CD4-positive, CD25-positive, alpha-beta regulatory T cell (primary cell): ENCODE measurements around the gene VPS13D. TPM values are rescaled to one million over a fixed set of nuclear protein-coding genes. Genes with fewer than 3 reads are reported as not detected.

Experiments
- ATAC-seq, 2 donors: fragments of 150-1000 bp; cut with Tn5 transposase; one replicate each; pipeline ENCODE4 v1.10.0; 2021; ENCODE audit warnings: low read depth in 2 of 2, moderate number of reproducible peaks in 2 of 2, moderate library complexity in 1 of 2
- DNase-seq, 3 donors: peaks; one replicate each; pipeline versions ENCODE4 v3.0.0 to v3.0.0-alpha.2; 2012 to 2022; ENCODE audit warnings: mixed read lengths in 1 of 3
- H3K27ac ChIP-seq: one replicate; pipeline ENCODE4 v1.7.0; 2013; ENCODE audit warnings: mild to moderate bottlenecking, low read length; ENCODE audit not compliant: insufficient read depth, poor library complexity, severe bottlenecking
- H3K27me3 ChIP-seq: one replicate; pipeline ENCODE4 v1.7.0; 2013; ENCODE audit warnings: low read length; ENCODE audit not compliant: control insufficient read depth, insufficient read depth
- H3K36me3 ChIP-seq: one replicate; pipeline ENCODE4 v1.7.0; 2013; ENCODE audit warnings: mild to moderate bottlenecking, low read length, moderate library complexity; ENCODE audit not compliant: control insufficient read depth, insufficient read depth
- H3K4me1 ChIP-seq: 2 replicates; pipeline ENCODE4 v1.7.0; 2013; ENCODE audit warnings: mild to moderate bottlenecking, low read length; ENCODE audit not compliant: insufficient read depth, control insufficient read depth, poor library complexity, severe bottlenecking
- H3K4me3 ChIP-seq: one replicate; pipeline ENCODE4 v1.7.0; 2013; ENCODE audit warnings: low read depth, mild to moderate bottlenecking, low read length, moderate library complexity
- H3K9me3 ChIP-seq, 2 experiments: 1 replicate in 1 of 2; 2 replicates in 1 of 2; pipeline ENCODE4 v1.7.0; 2013; ENCODE audit warnings: low read length in 2 of 2, mild to moderate bottlenecking in 1 of 2, moderate library complexity in 1 of 2; ENCODE audit not compliant: control insufficient read depth in 2 of 2
- H3K27ac Mint-ChIP-seq, 3 donors: one replicate each; pipeline ENCODE4 v1.8.0; 2020 to 2022; ENCODE audit warnings: mild to moderate bottlenecking in 3 of 3, mixed read lengths in 3 of 3, moderate library complexity in 2 of 3
- H3K27me3 Mint-ChIP-seq: one replicate; pipeline ENCODE4 v1.8.0; 2022; ENCODE audit warnings: mild to moderate bottlenecking, mixed read lengths
- H3K36me3 Mint-ChIP-seq: one replicate; pipeline ENCODE4 v1.8.0; 2020; ENCODE audit warnings: mixed read lengths
- H3K4me1 Mint-ChIP-seq, 4 donors: one replicate each; pipeline ENCODE4 v1.8.0; 2020 to 2022; ENCODE audit warnings: mixed read lengths in 4 of 4, mild to moderate bottlenecking in 1 of 4
- H3K4me3 Mint-ChIP-seq, 4 donors: one replicate each; pipeline ENCODE4 v1.8.0; 2020 to 2022; ENCODE audit warnings: mild to moderate bottlenecking in 4 of 4, mixed read lengths in 4 of 4, moderate library complexity in 3 of 4
- H3K9me3 Mint-ChIP-seq, 7 donors: one replicate each; pipeline ENCODE4 v1.8.0; 2020 to 2022; ENCODE audit warnings: mixed read lengths in 7 of 7, mild to moderate bottlenecking in 3 of 7, moderate library complexity in 2 of 7
- polyA plus RNA-seq, 4 donors: library from polyadenylated mRNA; unstranded; fragments of 300-500 nt; fragmentation: Illumina TruSeq; gene quantifications; one replicate each; pipeline ENCODE4 v1.2.3, GENCODE V29; 2021
- total RNA-seq: library from RNA; stranded (reverse); gene quantifications from one replicate; pipeline ENCODE4 v1.2.3, GENCODE V29; 2022

VPS13D gene
- total and polyA plus RNA-seq, 5 donors from 2014 or later: 8.1 to 96.0 (median 10.3) TPM

DNA sequence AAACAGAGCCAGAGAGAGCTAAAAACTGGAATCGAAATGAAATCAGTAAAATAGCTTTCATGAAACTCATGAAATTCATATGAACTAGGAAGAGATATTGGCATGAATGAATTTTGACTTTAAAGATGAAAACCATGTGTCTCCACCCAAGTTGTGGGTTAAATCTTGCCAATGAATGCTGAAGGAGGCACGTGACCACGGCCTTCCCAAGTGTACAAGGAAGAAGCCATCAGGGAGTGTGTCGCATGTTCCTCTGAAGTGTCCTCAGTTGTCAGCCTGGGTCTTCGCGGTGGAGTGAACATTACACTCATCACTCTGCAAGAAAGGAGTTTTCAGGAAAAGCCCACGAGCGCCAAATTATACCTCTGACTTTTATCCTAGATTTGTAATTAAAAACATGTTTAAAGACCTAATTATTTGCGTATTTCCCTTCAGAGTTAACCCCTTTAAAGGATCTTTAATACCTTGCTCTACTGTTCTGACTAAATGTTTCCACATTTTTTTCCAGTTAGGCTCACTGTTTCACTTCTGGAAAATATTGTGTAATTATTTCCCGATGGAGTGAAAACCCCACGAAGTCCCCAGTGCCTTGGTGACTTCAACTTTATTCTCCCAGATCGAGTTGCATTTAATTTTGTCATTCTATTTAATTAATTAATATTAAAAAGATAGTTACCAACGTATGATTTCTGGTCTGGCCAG is 269.9 kb downstream of the VPS13D start:
- Mint-ChIP-seq H3K9me3 (peaks cover 0 to 2% (median 0%) of the 10 kb centered on the region in 7 donors), H3K4me1 (peaks cover 0 to 10% (median 2%) of the 10 kb centered on the region in 4 donors), H3K36me3 (peaks cover 41% of the 10 kb centered on the region), H3K27ac (no peak overlapping the region), H3K4me3 (no peak overlapping the region), H3K27me3 (no peaks in the 10 kb centered on the region)
- Histone ChIP-seq H3K36me3 (peaks cover 37% of the 10 kb centered on the region), H3K4me1 (no peaks in the 10 kb centered on the region), H3K27me3 (no peaks in the 10 kb centered on the region), H3K9me3 (no peaks in the 10 kb centered on the region), H3K27ac (no peak overlapping the region), H3K4me3 (no peak overlapping the region)
- DNase-seq: no peak
- ATAC-seq: no peak

DNA sequence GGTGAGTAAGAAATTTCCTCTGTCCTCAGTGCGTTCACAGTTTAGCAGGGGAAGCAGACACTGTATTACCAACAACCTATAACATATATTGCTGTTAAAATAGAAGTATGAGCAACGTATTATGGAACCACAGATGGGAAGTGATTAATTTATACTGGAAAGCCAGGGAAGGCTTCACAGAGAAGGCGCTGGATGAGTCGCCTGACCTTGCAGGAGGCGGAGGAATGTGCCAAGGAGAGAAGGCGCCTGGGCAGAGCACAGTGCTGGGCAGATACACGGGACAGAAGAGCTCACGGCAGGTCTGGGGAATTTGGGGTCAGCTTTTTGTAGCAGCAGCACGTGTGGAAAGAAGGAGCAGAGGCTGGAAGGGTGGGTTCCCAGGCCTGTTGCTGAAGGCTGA is 271.8 kb downstream of the VPS13D start:
- Histone ChIP-seq H3K4me3 (no peak overlapping the region), H3K27me3 (no peaks in the 10 kb centered on the region), H3K36me3 (peaks cover 51% of the 10 kb centered on the region), H3K9me3 (no peaks in the 10 kb centered on the region), H3K27ac (no peak overlapping the region), H3K4me1 (no peaks in the 10 kb centered on the region)
- no peak overlapping the region for H3K4me3 Mint-ChIP-seq
- H3K27ac Mint-ChIP-seq: peak overlapping the region in 2 of 3 donors; percentile 73 to 75
- H3K27me3 Mint-ChIP-seq: no peaks in the 10 kb centered on the region
- H3K9me3 Mint-ChIP-seq: peaks cover 0 to 2% (median 0%) of the 10 kb centered on the region in 7 donors
- no peak for ATAC-seq
- peaks cover 44% of the 10 kb centered on the region for H3K36me3 Mint-ChIP-seq
- peaks cover 0 to 9% (median 2%) of the 10 kb centered on the region in 4 donors for H3K4me1 Mint-ChIP-seq
- DNase-seq: no peak

DNA sequence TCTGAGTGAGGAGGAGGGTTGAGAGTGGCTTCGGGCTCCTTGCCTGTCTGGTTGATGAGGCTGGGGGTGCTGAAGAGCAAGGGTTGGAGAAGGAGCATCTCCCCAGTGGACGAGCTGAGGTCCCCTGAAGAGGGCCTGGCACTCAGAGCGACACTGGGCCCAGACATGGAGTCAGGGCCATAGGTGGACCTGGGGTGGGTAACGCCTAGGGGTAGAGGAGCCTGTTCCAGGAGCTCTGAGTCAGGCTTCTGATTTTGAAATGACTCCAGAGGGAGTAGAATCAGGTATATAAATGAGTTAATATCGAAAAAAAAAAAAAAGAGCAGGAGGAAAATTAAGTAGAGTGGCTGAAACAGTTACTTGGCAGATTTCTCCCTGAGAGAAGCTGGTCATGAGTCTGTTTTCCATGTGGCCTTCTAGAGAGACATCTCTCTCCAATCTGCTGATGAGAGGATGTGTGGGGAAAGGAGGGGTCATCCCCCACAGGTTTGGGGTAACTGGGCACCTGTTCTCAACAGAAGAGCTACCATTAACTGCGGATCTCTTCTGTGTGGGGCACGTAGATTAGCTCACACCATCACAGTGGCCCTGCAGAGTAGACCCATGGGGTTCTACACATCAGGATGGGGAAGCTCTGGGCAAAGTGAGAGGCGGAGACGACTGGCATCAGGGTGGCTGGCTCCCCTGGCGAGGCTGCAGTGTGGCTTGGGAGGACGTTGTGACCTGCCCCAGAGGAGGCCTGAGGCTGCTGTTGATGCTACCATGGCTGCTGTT is 272.7 kb downstream of the VPS13D start:
- H3K27ac Mint-ChIP-seq: peak overlapping the region; percentile 16 to 75 (median 73)
- no peak overlapping the region for H3K27ac ChIP-seq
- no peaks in the 10 kb centered on the region for H3K9me3 ChIP-seq
- no peaks in the 10 kb centered on the region for H3K4me1 ChIP-seq
- H3K4me3 Mint-ChIP-seq: no peak overlapping the region
- H3K36me3 ChIP-seq: peaks cover 52% of the 10 kb centered on the region
- DNase-seq: no peak
- H3K9me3 Mint-ChIP-seq: peaks cover 0 to 2% (median 0%) of the 10 kb centered on the region in 7 donors
- H3K27me3 Mint-ChIP-seq: no peaks in the 10 kb centered on the region
- peaks cover 37% of the 10 kb centered on the region for H3K36me3 Mint-ChIP-seq
- H3K4me1 Mint-ChIP-seq: peaks cover 0 to 9% (median 2%) of the 10 kb centered on the region in 4 donors
- no peaks in the 10 kb centered on the region for H3K27me3 ChIP-seq
- H3K4me3 ChIP-seq: no peak overlapping the region
- no peak for ATAC-seq

DNA sequence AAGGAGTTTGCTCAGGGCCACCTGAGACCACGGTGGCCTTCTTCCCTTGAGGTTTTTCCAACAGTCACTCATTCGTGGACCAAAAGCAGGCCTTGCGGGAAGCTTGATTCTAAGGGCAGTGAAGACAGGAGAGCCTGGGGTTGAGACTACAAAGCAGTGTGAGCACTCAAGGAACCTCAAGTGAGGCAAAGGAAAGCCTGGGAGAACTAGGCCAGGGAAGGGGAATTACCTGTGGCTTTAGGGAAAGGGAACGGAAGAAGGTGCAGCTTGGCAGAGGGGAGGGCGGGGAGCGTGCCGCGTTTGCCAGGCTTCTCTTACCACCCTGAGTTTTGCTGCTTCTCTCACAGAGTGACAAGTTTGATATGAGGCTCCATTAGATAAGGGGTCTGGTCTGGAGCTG is 273.9 kb downstream of the VPS13D start:
- H3K9me3 ChIP-seq: no peaks in the 10 kb centered on the region
- no peaks in the 10 kb centered on the region for H3K27me3 Mint-ChIP-seq
- ATAC-seq: no peak
- peak overlapping the region in 1 of 3 donors; percentile 34 for H3K27ac Mint-ChIP-seq
- H3K27ac ChIP-seq: no peak overlapping the region
- H3K9me3 Mint-ChIP-seq: no peaks in the 10 kb centered on the region
- H3K4me1 Mint-ChIP-seq: peaks cover 0 to 12% (median 2%) of the 10 kb centered on the region in 4 donors
- no peaks in the 10 kb centered on the region for H3K27me3 ChIP-seq
- H3K36me3 Mint-ChIP-seq: peaks cover 25% of the 10 kb centered on the region
- H3K4me1 ChIP-seq: no peaks in the 10 kb centered on the region
- H3K36me3 ChIP-seq: peaks cover 52% of the 10 kb centered on the region
- H3K4me3 Mint-ChIP-seq: no peak overlapping the region
- H3K4me3 ChIP-seq: no peak overlapping the region
- DNase-seq: no peak

DNA sequence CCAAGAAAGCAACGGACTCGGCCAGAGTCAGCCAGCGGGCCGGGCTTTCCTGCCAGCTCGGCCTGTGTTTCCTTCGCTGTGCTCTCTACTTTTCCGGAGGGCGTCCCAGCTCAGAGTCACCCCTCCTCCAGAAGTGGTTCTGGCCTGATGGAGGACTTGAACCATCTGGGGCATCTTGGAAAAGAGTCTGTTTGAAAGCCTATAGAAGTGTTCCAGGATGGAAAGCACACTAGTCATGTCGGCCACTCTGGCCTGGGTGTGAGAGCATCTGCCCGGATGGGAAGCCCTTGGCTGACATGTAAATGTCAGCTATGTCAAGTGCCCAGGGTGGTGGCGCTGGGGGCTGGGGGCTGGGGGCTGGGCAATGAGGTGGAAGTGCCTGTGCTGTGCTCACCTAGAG is 274.8 kb downstream of the VPS13D start:
- H3K4me1 Mint-ChIP-seq: peaks cover under 1 to 18% (median 3%) of the 10 kb centered on the region in 4 donors
- no peaks in the 10 kb centered on the region for H3K9me3 ChIP-seq
- ATAC-seq (no peak), DNase-seq (no peak)
- peaks cover 2% of the 10 kb centered on the region for H3K4me1 ChIP-seq
- H3K27me3 Mint-ChIP-seq: no peaks in the 10 kb centered on the region
- H3K36me3 ChIP-seq: peaks cover 46% of the 10 kb centered on the region
- no peak overlapping the region for H3K27ac ChIP-seq
- H3K9me3 Mint-ChIP-seq: peaks cover 0 to under 1% (median 0%) of the 10 kb centered on the region in 7 donors
- H3K27me3 ChIP-seq: no peaks in the 10 kb centered on the region
- no peak overlapping the region for H3K27ac Mint-ChIP-seq
- H3K36me3 Mint-ChIP-seq: peaks cover 22% of the 10 kb centered on the region
- no peak overlapping the region for H3K4me3 Mint-ChIP-seq
- no peak overlapping the region for H3K4me3 ChIP-seq

DNA sequence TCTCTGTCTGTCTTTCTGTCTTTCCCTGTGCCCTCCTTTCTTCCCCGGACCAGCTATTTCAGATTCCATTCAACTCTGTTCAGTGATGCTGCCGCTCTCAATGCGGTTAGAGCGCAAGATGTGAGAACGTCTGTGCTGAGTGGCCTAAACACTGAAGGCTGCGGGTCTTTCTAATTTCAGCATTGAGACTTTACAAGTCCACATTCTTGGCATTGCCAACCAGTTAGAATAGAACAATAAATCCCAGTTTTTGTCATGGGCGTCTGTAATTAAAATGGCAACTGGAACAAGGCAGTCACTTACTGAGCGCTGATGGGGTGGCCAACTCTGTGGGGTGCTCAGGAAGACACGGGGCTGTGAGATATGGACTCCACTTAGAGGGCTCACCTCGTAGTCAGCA is 275.4 kb downstream of the VPS13D start:
- Histone ChIP-seq H3K27ac (no peak overlapping the region), H3K36me3 (peaks cover 43% of the 10 kb centered on the region), H3K4me3 (no peak overlapping the region), H3K9me3 (no peaks in the 10 kb centered on the region), H3K27me3 (no peaks in the 10 kb centered on the region), H3K4me1 (peaks cover 8% of the 10 kb centered on the region)
- Mint-ChIP-seq H3K27ac (peak overlapping the region in 1 of 3 donors; percentile 78), H3K36me3 (peaks cover 25% of the 10 kb centered on the region), H3K4me1 (peaks cover 3 to 24% (median 7%) of the 10 kb centered on the region in 4 donors), H3K4me3 (no peak overlapping the region), H3K9me3 (peaks cover 0 to 2% (median 0%) of the 10 kb centered on the region in 7 donors), H3K27me3 (no peaks in the 10 kb centered on the region)
- DNase-seq: no peak
- ATAC-seq: no peak

DNA sequence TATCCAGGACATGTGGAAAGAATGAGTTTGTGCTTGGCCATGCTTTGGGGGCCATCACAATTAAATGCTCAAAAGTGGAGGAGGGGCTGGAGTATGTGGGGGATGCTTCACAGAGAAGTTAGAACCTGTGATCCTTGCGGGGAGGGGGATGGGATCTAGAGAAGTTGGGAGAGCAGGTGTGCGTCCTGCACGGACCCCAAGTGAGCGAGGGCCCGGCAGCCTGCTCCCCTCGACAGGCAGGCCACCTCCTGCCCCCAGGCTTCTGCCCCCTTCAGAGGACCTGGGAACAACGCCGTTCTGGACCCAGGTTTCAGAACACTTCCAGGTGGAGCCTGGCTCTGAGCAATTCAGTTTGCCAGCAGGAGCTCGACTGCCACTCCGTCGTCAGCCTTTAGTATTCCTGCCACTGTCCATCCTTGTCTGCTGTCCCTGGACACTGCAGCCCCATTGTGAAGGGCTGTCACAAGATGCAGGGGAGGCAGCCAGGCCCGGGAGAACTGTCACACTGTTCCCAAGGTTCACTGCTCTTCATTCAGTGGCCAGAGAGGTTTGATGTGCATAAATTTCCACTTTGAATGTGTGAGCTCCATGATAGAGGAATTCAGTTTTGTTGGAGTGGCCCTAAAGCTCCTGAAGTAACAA is 275.9 kb downstream of the VPS13D start:
- no peak overlapping the region for H3K4me3 ChIP-seq
- H3K36me3 ChIP-seq: peaks cover 43% of the 10 kb centered on the region
- Mint-ChIP-seq H3K27me3 (no peaks in the 10 kb centered on the region), H3K9me3 (peaks cover 0 to 4% (median 0%) of the 10 kb centered on the region in 7 donors), H3K4me1 (peaks cover 8 to 30% (median 12%) of the 10 kb centered on the region in 4 donors), H3K27ac (peak overlapping the region in 1 of 3 donors; percentile 34), H3K4me3 (no peak overlapping the region), H3K36me3 (peaks cover 25% of the 10 kb centered on the region)
- ATAC-seq (no peak), DNase-seq (no peak)
- peaks cover 13% of the 10 kb centered on the region for H3K4me1 ChIP-seq
- H3K9me3 ChIP-seq: no peaks in the 10 kb centered on the region
- H3K27ac ChIP-seq: no peak overlapping the region
- H3K27me3 ChIP-seq: no peaks in the 10 kb centered on the region
